HepG2 (cell line): ENCODE results near the gene CNPPD1. TPM values are rescaled to one million over a fixed set of nuclear protein-coding genes. Genes with fewer than 3 reads are reported as not detected.

Experiments
- CBX2 ChIP-seq, 2 experiments: fragments of 200-600 bp in 1 of 2; sonication (generic); formaldehyde crosslinking in 1 of 2; IDR thresholded peaks; 2 replicates each; pipeline versions ENCODE4 v1.7.0 to v1.8.1; 2018 to 2022; ENCODE audit warnings: low read depth in 2 of 2, low read length in 1 of 2, mild to moderate bottlenecking in 1 of 2, missing genetic modification reagents in 1 of 2
- DR1 ChIP-seq: sonication (generic); formaldehyde crosslinking; IDR thresholded peaks from 2 replicates; pipeline ENCODE4 v1.8.0; 2021; ENCODE audit warnings: mild to moderate bottlenecking, missing genetic modification reagents, inconsistent platforms
- E2F1 ChIP-seq: sonication (generic); formaldehyde crosslinking; IDR thresholded peaks from 2 replicates; pipeline ENCODE4 v1.5.0; 2020; ENCODE audit warnings: missing genetic modification reagents
- FOXA3 ChIP-seq: IDR thresholded peaks from 2 replicates; pipeline ENCODE4 v1.6.1; 2016; ENCODE audit warnings: missing genetic modification reagents, missing compliant biosample characterization
- HNF1A ChIP-seq, 2 experiments: sonication (generic) in 1 of 2; formaldehyde crosslinking in 1 of 2; IDR thresholded peaks; 2 replicates each; pipeline versions ENCODE4 v1.4.0 to v1.6.1; 2016 to 2020; ENCODE audit warnings: borderline replicate concordance in 1 of 2, low read depth in 1 of 2, mild to moderate bottlenecking in 1 of 2, missing genetic modification reagents in 1 of 2
- HNRNPL ChIP-seq: fragments of 200-400 bp; formaldehyde crosslinking; IDR thresholded peaks from 2 replicates; pipeline ENCODE4 v1.6.1; 2017; ENCODE audit warnings: mild to moderate bottlenecking, low read depth, low read length
- HOXA3 ChIP-seq: sonication (generic); formaldehyde crosslinking; IDR thresholded peaks from 2 replicates; pipeline ENCODE4 v1.5.0; 2020; ENCODE audit warnings: missing genetic modification reagents
- KDM3A ChIP-seq: IDR thresholded peaks from 2 replicates; pipeline ENCODE4 v1.6.1; 2018; ENCODE audit warnings: low read depth, missing compliant biosample characterization
- NFIC ChIP-seq: IDR thresholded peaks from 2 replicates; pipeline ENCODE4 v1.6.1; 2012; ENCODE audit warnings: mild to moderate bottlenecking, low read length, inconsistent platforms
- SETDB1 ChIP-seq: sonication (generic); formaldehyde crosslinking; IDR thresholded peaks from 2 replicates; pipeline ENCODE4 v1.5.1; 2020; ENCODE audit warnings: missing genetic modification reagents, mild to moderate bottlenecking, borderline replicate concordance
- SIN3B ChIP-seq: fragments of 150-350 bp; IDR thresholded peaks from 2 replicates; pipeline ENCODE4 v1.6.1; 2014; ENCODE audit warnings: low read length
- SIX4 ChIP-seq: sonication (generic); formaldehyde crosslinking; IDR thresholded peaks from 2 replicates; pipeline ENCODE4 v1.4.0; 2020; ENCODE audit warnings: missing genetic modification reagents
- SOX6 ChIP-seq, 2 experiments: fragments of 450-650 bp in 1 of 2; sonication (generic) in 1 of 2; formaldehyde crosslinking in 1 of 2; IDR thresholded peaks; 2 replicates each; pipeline versions ENCODE4 v1.4.0 to v1.6.1; 2017 to 2020; ENCODE audit warnings: antibody characterized with exemption in 1 of 2, mild to moderate bottlenecking in 1 of 2, missing genetic modification reagents in 1 of 2
- SPEN ChIP-seq: sonication (generic); formaldehyde crosslinking; IDR thresholded peaks from 2 replicates; pipeline ENCODE4 v1.5.1; 2020; ENCODE audit warnings: low read depth, mild to moderate bottlenecking, missing genetic modification reagents
- SSRP1 ChIP-seq: IDR thresholded peaks from 2 replicates; pipeline ENCODE4 v1.6.1; 2016; ENCODE audit warnings: control low read depth
- ZMYM2 ChIP-seq: sonication (generic); formaldehyde crosslinking; IDR thresholded peaks from 2 replicates; pipeline ENCODE4 v1.8.0; 2022; ENCODE audit warnings: mild to moderate bottlenecking, missing genetic modification reagents
- ZNF253 ChIP-seq: sonication (generic); formaldehyde crosslinking; IDR thresholded peaks from 2 replicates; pipeline ENCODE4 v1.8.0; 2022; ENCODE audit warnings: mild to moderate bottlenecking, missing genetic modification reagents, borderline replicate concordance
- ZNF317 ChIP-seq: sonication (generic); formaldehyde crosslinking; IDR thresholded peaks from 2 replicates; pipeline ENCODE4 v1.5.0; 2020; ENCODE audit warnings: mild to moderate bottlenecking, missing genetic modification reagents
- ZNF468 ChIP-seq: sonication (generic); formaldehyde crosslinking; IDR thresholded peaks from 2 replicates; pipeline ENCODE4 v1.8.0; 2022; ENCODE audit warnings: mild to moderate bottlenecking, moderate library complexity, missing genetic modification reagents
- ZNF674 ChIP-seq: sonication (generic); formaldehyde crosslinking; IDR thresholded peaks from 2 replicates; pipeline ENCODE4 v1.5.0; 2020; ENCODE audit warnings: low read depth, mild to moderate bottlenecking, missing genetic modification reagents
- ZNF720 ChIP-seq: sonication (generic); formaldehyde crosslinking; IDR thresholded peaks from 2 replicates; pipeline ENCODE4 v1.4.0; 2020; ENCODE audit warnings: missing genetic modification reagents
- ZNF740 ChIP-seq: sonication (generic); formaldehyde crosslinking; IDR thresholded peaks from 2 replicates; pipeline ENCODE4 v1.4.0; 2020; ENCODE audit warnings: missing genetic modification reagents
- ZSCAN25 ChIP-seq: sonication (generic); formaldehyde crosslinking; IDR thresholded peaks from 2 replicates; pipeline ENCODE4 v1.8.0; 2022; ENCODE audit warnings: mild to moderate bottlenecking, missing genetic modification reagents
- polyA plus RNA-seq, 8 experiments: library from polyadenylated mRNA; depleted of rRNA in 3 of 8; stranded (reverse) in 7 of 8; unstranded in 1 of 8; fragments of >200 nt; fragmentation: Illumina TruSeq in 4 of 8; extraction: Trizol in 4 of 8; gene quantifications; 2 replicates each; pipeline versions ENCODE4 v1.2.1 to v1.2.3, GENCODE V29; 2011 to 2016; ENCODE audit warnings: low read depth in 4 of 8, missing spikeins in 1 of 8, mixed read lengths in 1 of 8; ENCODE audit not compliant: insufficient read depth in 1 of 8
- total RNA-seq, 5 experiments: library from RNA; depleted of rRNA; stranded (reverse); fragments of >200 nt; fragmentation: Illumina TruSeq; extraction: Trizol; gene quantifications; 2 replicates each; pipeline ENCODE4 v1.2.3, GENCODE V29; 2016; ENCODE audit warnings: low read depth in 1 of 5

CNPPD1 gene
- total and polyA plus RNA-seq, 2 of the 13 experiments (the other 11 are each of a cell fraction or from before 2014, with no cell fraction given) = 35.5 to 49.4 TPM

- TF ChIP-seq E2F1 (CRISPR knock-in tag) (no peak; the same call in 1 of the 2 replicates), ZNF253 (CRISPR knock-in tag) (no peak), KDM3A (CRISPR knock-in tag) (peak; percentile 70; the same call in 1 of the 2 replicates), SIX4 (CRISPR knock-in tag) (peak; percentile 3; the same call in 1 of the 2 replicates), SSRP1 (CRISPR knock-in tag) (no peak), NFIC (no peak), HOXA3 (CRISPR knock-in tag) (peak; percentile 68; the same call in 1 of the 2 replicates), ZNF740 (peak; percentile 95), ZNF317 (CRISPR knock-in tag) (peak; percentile 76), ZNF468 (CRISPR knock-in tag) (no peak), FOXA3 (peak; percentile 62), HNF1A (IDR thresholded peaks at IDR 0.05; ENCODE audit: low read depth) (no peak), HNF1A (CRISPR knock-in tag; IDR thresholded peaks at IDR 0.05; ENCODE audit: borderline replicate concordance) (peak; percentile 58; the same call in 1 of the 2 replicates), SETDB1 (CRISPR knock-in tag) (no peak), ZNF720 (peak; percentile 39; the same call in 1 of the 2 replicates), SPEN (peak; percentile 91), ZMYM2 (no peak), ZNF674 (CRISPR knock-in tag) (peak; percentile 91; the same call in 1 of the 2 replicates), HNRNPL (0 out of 2 replicates have a peak, but pooled peaks have one; percentile 15), ZSCAN25 (CRISPR knock-in tag) (peak; percentile 85; the same call in 1 of the 2 replicates), CBX2 (IDR thresholded peaks at IDR 0.05; ENCODE audit: low read depth, low read length) (no peak), CBX2 (CRISPR knock-in tag; IDR thresholded peaks at IDR 0.05; ENCODE audit: low read depth) (no peak), SOX6 (IDR thresholded peaks at IDR 0.05) (no peak), SOX6 (CRISPR knock-in tag; IDR thresholded peaks at IDR 0.05) (peak; percentile 70), SIN3B (peak; percentile 36; the same call in 1 of the 2 replicates), DR1 (CRISPR knock-in tag) (peak; percentile 80)
Measured at GRCh38 chr2:219160186-219161017, 16.3 kb downstream of the CNPPD1 start, which contains the start of gene NHEJ1 (continued).
